Measurements from ENCODE around the gene TMIGD1. TPM values are rescaled to one million over a fixed set of nuclear protein-coding genes. Genes with fewer than 3 reads are reported as not detected.

TMIGD1 gene
- total and polyA plus RNA-seq, 2 experiments from 2014 or later = not detected

GRCh38 chr17:30340801-30341356 lies 7.0 kb upstream of the TMIGD1 start:
- H3K9me3 Mint-ChIP-seq = no peaks in the 10 kb centered on the region; the same call in 2 of the 3 replicates
- H3K79me2 ChIP-seq (replicated peaks; ENCODE audit: insufficient read depth) = no peaks in the 10 kb centered on the region
- H3K27me3 ChIP-seq (ENCODE audit: insufficient read depth) = no peaks in the 10 kb centered on the region
- H3K9me2 ChIP-seq (ENCODE audit: insufficient read depth) = no peaks in the 10 kb centered on the region; the same call in 1 of the 2 replicates
- no peak overlapping the region for H3K4me3 ChIP-seq
- H4K20me1 ChIP-seq (replicated peaks; ENCODE audit: insufficient read depth) = 0 out of 2 replicates have a peak, but pooled peaks cover 3% of the 10 kb centered on the region
- H3K4me1 ChIP-seq (ENCODE audit: insufficient read depth) = no peaks in the 10 kb centered on the region
- H3K36me3 Mint-ChIP-seq (ENCODE audit: low read depth) = no peaks in the 10 kb centered on the region
- H3K27me3 Mint-ChIP-seq (ENCODE audit: insufficient read depth, low read depth, poor library complexity) = peaks cover 8% of the 10 kb centered on the region
- H3F3A ChIP-seq (replicated peaks; ENCODE audit: low read depth) = no peaks in the 10 kb centered on the region
- H3K4me3 Mint-ChIP-seq = no peak overlapping the region
- H3K27ac ChIP-seq (ENCODE audit: low read depth) = 0 out of 2 replicates have a peak overlapping the region, but pooled peaks have one; percentile 79
- TF ChIP-seq REST (IDR thresholded peaks at IDR 0.05; ENCODE audit: unreplicated experiment) (no peak), JUNB (IDR thresholded peaks at IDR 0.05; ENCODE audit: unreplicated experiment) (no peak), EZH2 (IDR thresholded peaks at IDR 0.05; ENCODE audit: low read depth, unreplicated experiment) (no peak), ZNF462 (CRISPR knock-in tag; IDR thresholded peaks at IDR 0.05) (no peak), NANOG (IDR thresholded peaks at IDR 0.05; ENCODE audit: borderline replicate concordance) (no peak), CREB1 (CRISPR knock-in tag; IDR thresholded peaks at IDR 0.05; ENCODE audit: low read depth) (no peak), CTCF (conservative IDR thresholded peaks at IDR 0.05; ENCODE audit: low read depth in 2 of 2) (no peak), ETS1 (IDR thresholded peaks at IDR 0.05) (no peak), ZNF114 (CRISPR knock-in tag; IDR thresholded peaks at IDR 0.05) (no peak), EZH2phosphoT487 (IDR thresholded peaks at IDR 0.05; ENCODE audit: unreplicated experiment) (no peak), ZNF331 (CRISPR knock-in tag; IDR thresholded peaks at IDR 0.05; ENCODE audit: low read depth) (no peak), STAT1 (IDR thresholded peaks at IDR 0.05; ENCODE audit: unreplicated experiment) (no peak)
- peak; percentile 18; the same call in 2 of the 3 replicates for ATAC-seq
- peak overlapping the region; percentile 33 for H3K4me2 ChIP-seq
- peak overlapping the region; percentile 7; the same call in 1 of the 2 replicates for H2AFZ ChIP-seq
- peak overlapping the region; percentile 26; the same call in 1 of the 2 replicates for H3K27ac Mint-ChIP-seq
- no peaks in the 10 kb centered on the region for H3K36me3 ChIP-seq (ENCODE audit: insufficient read depth)
- H3K4me1 Mint-ChIP-seq = peaks cover 13% of the 10 kb centered on the region
- DNase-seq (ENCODE audit: low spot score) = no peak

Measured in GM23338 (cell line).